GM18505 (cell line): ENCODE data around the gene LPCAT1.
"Not testable (repeated sequence)": the region's sequence is repeated elsewhere in the genome, so short reads cannot be mapped to it uniquely, and the experiment has no call there.

Experiments used
- ATAC-seq: cut with Tn5 transposase; IDR thresholded peaks from one replicate; pipeline ENCODE4 v1.9.1; 2021; ENCODE audit not compliant: unreplicated experiment
- POLR2A ChIP-seq: IDR thresholded peaks from 4 replicates; pipeline ENCODE4 v1.6.1; 2011; ENCODE audit warnings: borderline replicate concordance; ENCODE audit not compliant: insufficient read depth, insufficient read length; ENCODE audit errors: extremely low read depth

The LPCAT1 gene

DNA sequence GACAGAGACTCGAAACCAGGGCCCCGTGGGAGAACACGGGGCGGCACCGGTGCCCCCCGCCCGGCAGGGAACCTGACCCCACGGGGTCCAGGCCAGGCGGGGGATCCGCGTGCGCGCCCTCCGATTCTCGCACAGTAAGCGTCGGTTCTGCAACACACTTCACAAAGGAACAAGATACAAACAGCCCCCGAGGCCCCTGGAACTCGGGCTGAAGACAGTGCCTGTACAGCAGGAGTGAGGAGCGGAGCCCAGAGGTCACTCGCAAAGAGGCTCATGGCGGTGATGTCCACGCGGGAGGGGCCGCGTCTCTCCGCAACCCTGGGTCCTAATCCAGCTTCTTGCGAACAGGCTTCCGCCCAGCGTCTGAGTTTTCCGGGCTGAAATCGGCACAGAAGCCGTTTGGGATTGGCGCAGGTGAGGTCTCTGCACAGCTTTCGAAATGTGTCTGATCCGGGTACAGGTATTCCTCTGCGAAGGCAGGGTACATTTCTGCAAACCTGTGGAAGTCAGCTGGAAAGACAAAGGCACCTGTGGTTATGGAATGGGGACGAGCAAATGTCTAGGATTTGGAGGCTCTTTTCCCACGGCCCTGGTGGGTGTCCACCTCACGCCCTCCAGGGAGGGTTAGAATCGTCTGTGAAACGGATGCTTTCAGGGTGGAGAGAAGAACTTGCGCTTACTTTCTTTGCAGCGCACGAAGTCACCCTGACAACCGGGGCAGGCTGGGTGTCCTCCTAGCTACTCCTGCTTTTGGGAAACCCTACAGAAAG, 60.2 kb downstream of the LPCAT1 start:
- TF ChIP-seq POLR2A: no peak
- ATAC-seq: no peak

DNA sequence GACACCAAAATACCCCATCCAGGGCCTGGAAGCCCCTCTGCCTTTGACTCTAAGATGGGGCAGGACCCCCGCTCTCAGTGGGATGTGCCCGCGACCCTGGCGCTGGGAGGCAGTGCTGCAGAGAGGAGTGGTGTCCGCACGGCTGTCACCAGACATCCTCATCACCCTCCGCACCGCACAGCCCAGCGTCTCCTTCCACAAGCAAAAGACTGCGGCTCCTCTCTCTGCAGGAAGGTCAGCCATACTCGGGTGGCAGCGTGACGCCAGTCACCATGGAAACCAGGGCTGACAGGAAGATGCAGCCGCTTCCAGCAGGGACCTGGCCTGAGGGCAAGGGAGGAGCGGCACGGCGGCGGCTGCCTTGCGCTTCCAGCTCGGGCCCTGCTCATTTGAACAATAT, 61.4 kb downstream of the LPCAT1 start:
- no peak for ATAC-seq
- TF ChIP-seq POLR2A: no peak

- no peak for TF ChIP-seq POLR2A
- ATAC-seq: no peak
Observed at GRCh38 chr5:1461396-1461795, 62.4 kb downstream of the LPCAT1 start.

GRCh38 chr5:1460054-1460682, 63.6 kb downstream of the LPCAT1 start:
- TF ChIP-seq POLR2A: peak; percentile 37
- ATAC-seq: no peak

GRCh38 chr5:1459435-1459834, 64.3 kb downstream of the LPCAT1 start:
- ATAC-seq: not testable (repeated sequence)

- not testable (repeated sequence) for ATAC-seq
Observed at GRCh38 chr5:1456110-1456881, 67.5 kb downstream of the LPCAT1 start.

GRCh38 chr5:1453613-1454012, 70.1 kb downstream of the LPCAT1 start:
- TF ChIP-seq POLR2A: no peak
- ATAC-seq: no peak

- ATAC-seq: no peak
- TF ChIP-seq POLR2A: no peak
Observed at GRCh38 chr5:1449081-1449630, 74.6 kb downstream of the LPCAT1 start.

DNA sequence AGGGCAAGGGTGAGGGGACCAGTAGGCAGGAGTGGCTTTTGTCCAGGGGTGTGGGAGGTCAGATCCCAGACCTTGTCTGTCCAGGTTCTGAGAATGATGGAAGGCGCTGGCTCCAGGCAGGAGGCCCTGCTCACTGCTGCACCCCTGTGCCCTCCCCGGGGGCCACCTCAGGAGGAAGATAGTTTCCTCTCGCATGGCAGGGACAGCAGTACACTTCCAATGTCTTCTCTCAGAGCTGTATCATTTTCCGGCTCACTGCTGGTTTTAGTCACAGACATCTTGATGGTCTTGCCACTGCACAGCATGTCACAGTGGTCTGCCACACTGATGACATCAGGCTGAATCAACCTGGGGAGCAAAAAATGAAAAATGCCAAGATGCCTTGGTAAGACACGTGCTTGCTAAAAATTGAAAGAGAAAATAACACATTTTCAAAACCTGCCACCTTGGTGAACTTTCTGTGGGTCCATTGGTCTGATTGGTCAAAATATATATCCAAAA, 75.2 kb downstream of the LPCAT1 start:
- TF ChIP-seq POLR2A: no peak

DNA sequence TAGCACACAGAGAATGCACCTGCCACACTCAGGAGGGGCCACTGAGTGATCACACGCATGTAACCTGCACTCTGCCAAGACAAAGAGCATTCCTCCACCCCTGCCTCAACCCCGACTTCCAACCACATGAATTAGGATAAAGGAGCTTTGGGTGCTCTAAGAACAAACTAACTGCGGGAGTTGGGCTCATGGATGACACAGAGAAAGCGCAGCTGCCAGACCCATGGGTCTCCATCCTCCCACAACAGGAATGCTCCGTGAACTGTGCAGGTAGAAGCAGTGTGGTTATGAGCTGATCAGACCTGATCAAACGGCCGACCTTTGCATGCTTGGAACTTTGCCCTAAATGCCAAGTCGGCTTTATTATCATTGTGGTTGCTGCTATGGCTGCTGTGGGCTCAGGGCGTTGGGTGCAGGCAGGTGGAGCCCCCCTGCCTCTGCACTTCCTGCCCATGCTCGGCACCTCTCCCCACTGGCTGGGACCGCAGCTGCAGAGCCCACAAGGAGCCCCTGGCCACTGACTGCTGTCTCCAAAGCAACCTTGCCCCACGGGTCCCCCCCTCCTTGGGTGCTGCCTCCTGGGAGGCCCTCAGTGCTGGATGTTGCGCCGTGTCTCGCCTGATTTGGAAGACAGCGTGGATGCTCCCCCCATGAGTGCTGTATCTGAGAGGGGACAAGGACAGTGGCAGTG, 75.9 kb downstream of the LPCAT1 start:
- ATAC-seq: no peak
- no peak for TF ChIP-seq POLR2A

More for the DNA sequence above, 75.2 kb downstream of the LPCAT1 start:
- no peak for ATAC-seq

GRCh38 chr5:1446602-1447343, 77.0 kb downstream of the LPCAT1 start:
- TF ChIP-seq POLR2A: no peak
- ATAC-seq: no peak
